ENCODE results near the gene ANKRD37.

ANKRD37 gene

GRCh38 chr4:185425647-185426352, 29.2 kb downstream of the ANKRD37 start, which contains the start of gene UFSP2:
TSS of gene UFSP2 (minus strand) at chr4:185425964. CDS start at chr4:185425868, 96 bp downstream.
- DNase-seq = peak; percentile 95

- DNase-seq = no peak
Observed at GRCh38 chr4:185426960-185427688, 30.5 kb downstream of the ANKRD37 start.

- no peak for DNase-seq
Observed at GRCh38 chr4:185429660-185430059, 33.0 kb downstream of the ANKRD37 start.

GRCh38 chr4:185435466-185435865, 38.8 kb downstream of the ANKRD37 start:
- DNase-seq = no peak

GRCh38 chr4:185437809-185438208, 41.2 kb downstream of the ANKRD37 start:
- no peak for DNase-seq

GRCh38 chr4:185441479-185441878, 44.8 kb downstream of the ANKRD37 start:
- no peak for DNase-seq

GRCh38 chr4:185445209-185445608, 48.6 kb downstream of the ANKRD37 start:
- no peak for DNase-seq

Data from CD4-positive, alpha-beta T cell treated with Interleukin-17A for 1 hour (primary cell).